ENCODE data around the gene RNU2-63P. TPM values are rescaled to one million over a fixed set of nuclear protein-coding genes. Genes with fewer than 3 reads are reported as not detected.

The RNU2-63P gene
- total RNA-seq, 1 experiment from 2014 or later, result 5.0 TPM

Other genes starting within 250 kb of the RNU2-63P start
- gene RGPD2, start 190.8 kb downstream of the RNU2-63P start, total RNA-seq (2022), result not detected in 2 replicates
- 24.9 and 36.6 TPM in 2 replicates for gene KRCC1, start 39.2 kb upstream of the RNU2-63P start, total RNA-seq (2022)
- not detected in 2 replicates for gene SMYD1, start 51.3 kb upstream of the RNU2-63P start, total RNA-seq (2022)
- not detected in 2 replicates for gene FABP1, start 111.5 kb upstream of the RNU2-63P start, total RNA-seq (2022)
- 14.9 and 19.0 TPM in 2 replicates for gene THNSL2, start 153.8 kb upstream of the RNU2-63P start, total RNA-seq (2022)

Data from MCF 10A (cell line).